Measurements from ENCODE around the gene MEI1. TPM values are rescaled to one million over a fixed set of nuclear protein-coding genes. Genes with fewer than 3 reads are reported as not detected.
A peak's percentile ranks its signal among the peaks of the same experiment; 100 is the strongest.

Gene MEI1
- total RNA-seq, 1 donor from 2014 or later = 0.08 TPM

DNA sequence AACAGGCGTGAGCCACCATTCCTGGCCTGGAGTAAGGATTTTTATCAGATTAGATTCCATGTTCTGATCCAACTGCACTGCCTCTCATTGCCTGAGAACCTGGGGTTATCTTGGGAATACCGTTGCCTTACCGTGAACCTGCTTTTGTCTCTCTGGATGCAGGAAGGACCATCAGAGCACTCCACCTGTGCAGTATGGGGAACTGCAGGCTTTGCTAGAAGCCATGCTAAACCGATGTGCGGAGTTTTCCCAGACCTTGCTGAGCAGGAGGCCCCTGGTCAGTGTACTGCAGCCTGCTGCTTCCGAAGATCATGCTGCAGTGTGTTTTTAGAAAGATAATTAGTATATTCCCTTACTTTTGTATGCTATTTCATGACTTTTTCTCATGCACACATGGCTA, 43.6 kb downstream of the MEI1 start:
- no peak for DNase-seq (ENCODE audit: low read depth)

DNA sequence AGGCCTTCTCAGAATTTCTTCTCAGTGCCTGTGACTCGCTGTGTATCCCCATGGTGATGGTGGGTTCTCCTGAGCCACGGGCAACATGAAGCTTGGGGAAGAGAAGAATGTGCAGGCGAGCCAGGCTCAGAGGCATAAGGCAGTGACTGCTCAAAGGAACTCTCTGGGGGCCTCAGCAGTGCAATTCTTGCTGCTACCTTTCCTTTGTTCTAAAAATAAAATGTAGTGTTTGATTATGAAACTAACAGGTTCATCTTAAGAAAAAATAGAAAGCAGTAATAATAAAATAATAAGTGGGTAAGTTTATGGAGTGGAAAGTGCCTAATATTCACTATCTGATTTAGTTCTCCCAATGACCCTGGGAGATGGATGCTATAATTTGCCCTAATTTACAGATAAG, 46.7 kb downstream of the MEI1 start:
- no peak for DNase-seq (ENCODE audit: low read depth)

DNA sequence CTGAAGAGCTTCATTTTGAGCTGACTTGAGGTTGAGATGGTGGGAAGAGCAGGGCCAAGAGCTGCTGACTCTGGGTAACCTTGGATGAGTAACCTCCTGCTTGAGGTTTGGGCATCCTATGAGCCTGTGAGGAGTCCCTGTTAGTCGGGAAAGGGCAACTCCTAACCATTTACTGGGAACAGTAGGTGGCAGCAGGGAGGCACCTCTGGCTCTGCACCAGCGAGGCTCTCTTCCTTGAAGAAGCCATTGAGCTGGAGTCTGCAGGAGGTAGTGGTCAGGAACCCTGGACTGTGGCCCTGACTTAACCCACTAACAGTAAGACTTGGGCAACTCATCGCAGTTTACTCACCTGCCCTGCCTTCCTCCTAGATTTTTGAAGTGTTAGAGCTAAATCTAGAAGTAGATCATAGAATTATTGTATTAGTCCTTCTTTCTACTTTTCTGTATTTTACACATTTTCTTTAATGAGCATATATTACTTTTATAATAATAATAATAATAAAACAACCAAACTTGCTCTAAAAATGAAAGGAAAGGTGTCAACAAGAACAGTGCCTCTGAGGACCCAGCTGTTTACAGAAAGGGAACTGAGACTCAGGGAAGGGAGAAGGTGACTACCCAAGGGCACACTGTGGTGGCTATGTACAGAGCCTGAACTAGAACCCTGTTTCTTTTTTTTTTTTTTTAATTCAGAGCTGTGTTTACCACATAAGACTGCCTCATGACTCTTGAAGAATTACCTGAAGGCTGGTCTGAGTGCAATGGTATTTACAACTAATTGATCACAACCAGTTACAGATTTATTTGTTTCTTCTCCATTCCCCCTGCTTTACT, 47.5 kb downstream of the MEI1 start:
- peak; percentile 84 for DNase-seq (ENCODE audit: low read depth)

DNA sequence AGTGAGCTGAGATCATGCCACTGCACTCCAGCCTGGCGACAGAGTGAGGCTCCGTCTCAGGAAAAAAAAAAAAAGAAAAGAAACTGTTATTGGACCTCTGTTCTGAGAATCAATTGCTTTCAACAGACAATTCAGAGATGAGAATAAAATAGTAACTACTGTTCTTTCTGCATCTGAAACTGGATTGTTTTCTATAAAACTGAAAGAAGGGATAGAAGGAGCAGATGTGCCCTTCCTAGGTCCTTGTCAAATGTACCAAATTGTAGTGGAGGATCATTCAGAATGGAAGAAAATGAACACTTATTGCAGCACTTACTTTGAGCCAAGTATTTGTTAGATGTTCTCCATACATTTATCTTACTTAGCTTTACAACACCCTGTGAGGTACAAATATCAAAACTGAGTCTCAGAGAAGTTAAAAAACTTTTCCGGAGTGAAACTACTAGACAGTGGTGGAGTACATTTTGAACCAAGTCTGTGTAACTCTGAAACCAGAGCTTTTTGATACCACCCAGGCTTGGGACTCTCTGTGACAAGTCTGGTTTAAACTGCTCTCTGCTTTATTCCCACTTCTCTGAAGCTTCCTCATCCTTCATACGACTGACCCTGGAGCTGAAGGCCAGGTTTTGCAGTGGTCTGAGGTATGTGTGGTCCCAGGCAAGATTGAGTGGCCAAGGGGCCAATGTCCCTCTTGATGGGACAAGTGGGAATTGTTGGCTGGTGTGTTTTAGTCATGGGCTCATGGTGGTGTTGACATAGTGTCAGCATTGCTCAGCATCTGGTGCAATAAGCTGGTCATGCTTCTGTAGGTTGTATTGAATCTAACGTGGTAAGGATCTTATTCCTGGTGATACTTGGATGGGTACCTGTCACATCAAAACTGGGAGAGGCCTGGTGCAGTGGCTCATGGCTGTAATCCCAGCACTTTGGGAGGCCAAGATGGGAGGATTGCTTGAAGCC, 53.0 kb downstream of the MEI1 start:
- no peak for DNase-seq (ENCODE audit: low read depth)

- no peak for DNase-seq (ENCODE audit: low read depth)
Observed at GRCh38 chr22:41753984-41754383, 54.7 kb downstream of the MEI1 start.

DNA sequence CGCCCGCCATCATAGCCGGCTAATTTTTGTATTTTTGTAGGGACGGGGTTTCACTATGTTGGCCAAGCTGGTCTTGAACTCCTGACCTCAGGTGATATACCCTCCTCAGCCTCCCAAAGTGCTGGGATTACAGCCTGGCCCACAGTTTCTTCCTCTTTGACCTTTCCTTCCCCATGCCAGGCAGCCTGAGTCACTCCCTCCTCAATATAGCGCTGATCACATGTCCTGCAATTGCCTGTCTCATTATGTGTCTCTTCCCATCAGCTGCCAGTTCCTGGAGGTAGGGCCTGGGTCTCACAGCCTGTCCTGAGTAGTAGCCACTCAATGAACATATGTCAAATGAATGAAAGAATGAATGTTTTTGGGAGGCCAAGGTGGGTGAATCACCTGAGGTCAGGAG, 58.2 kb downstream of the MEI1 start:
- DNase-seq (ENCODE audit: low read depth) = peak; percentile 17

DNA sequence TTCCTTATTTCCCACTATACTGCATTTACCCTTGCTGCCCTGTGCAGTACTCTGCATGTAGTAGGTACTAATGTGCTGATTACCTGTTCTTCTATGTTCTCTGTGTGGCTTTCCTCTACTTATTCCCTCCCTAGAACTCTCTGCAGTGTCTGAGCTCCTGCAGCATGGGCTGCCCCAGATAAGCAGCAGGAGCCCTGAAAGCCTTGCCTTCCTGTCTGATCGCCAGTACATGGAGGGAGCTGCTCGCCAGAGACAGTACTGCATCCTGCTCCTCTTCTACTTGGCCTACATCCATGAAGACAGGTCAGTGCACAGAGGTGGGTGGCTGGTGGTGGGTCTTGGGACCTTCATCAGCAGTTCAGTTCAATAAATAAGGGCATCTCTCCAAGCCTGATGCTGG, 58.9 kb downstream of the MEI1 start:
- no peak for DNase-seq (ENCODE audit: low read depth)

DNA sequence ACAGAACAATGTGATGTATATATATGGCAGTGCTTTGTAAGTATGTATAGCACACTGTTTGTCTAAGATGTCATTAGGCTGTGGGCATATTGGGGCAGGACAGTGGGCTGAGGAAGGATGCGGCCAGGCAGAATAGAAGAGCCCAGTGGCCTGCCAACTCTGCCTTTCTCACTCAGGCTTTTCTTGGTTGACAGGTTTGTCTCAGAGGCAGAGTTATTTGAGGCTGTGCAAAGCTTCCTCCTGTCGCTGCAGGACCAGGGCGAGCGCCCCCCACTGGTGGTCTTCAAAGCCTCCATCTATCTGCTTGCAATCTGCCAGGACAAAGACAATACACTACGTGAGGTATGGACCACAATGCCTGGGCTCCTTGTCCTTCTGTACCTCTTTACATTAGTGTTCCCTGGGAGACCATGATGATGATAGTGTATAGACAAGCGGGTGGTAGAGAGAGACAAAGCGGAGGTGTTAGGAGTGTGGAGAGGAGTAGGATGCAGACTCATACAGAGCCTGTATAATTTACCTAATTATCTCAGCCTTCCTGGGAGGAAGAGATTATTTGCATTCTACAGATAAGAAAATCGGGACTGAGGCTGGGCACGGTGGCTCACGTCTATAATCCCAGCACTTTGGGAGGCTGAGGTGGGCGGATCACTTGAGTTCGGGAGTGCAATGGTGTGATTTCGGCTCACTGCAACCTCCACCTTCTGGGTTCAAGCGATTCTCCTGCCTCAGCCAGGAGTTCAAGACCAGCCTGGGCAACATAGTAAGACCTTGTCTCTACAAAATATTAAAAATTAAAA, 63.9 kb downstream of the MEI1 start:
- DNase-seq (ENCODE audit: low read depth) = peak; percentile 8

- no peak for DNase-seq (ENCODE audit: low read depth)
Observed at GRCh38 chr22:41766476-41766875, 67.2 kb downstream of the MEI1 start.

GRCh38 chr22:41768430-41768829, 69.1 kb downstream of the MEI1 start:
- no peak for DNase-seq (ENCODE audit: low read depth)

DNA sequence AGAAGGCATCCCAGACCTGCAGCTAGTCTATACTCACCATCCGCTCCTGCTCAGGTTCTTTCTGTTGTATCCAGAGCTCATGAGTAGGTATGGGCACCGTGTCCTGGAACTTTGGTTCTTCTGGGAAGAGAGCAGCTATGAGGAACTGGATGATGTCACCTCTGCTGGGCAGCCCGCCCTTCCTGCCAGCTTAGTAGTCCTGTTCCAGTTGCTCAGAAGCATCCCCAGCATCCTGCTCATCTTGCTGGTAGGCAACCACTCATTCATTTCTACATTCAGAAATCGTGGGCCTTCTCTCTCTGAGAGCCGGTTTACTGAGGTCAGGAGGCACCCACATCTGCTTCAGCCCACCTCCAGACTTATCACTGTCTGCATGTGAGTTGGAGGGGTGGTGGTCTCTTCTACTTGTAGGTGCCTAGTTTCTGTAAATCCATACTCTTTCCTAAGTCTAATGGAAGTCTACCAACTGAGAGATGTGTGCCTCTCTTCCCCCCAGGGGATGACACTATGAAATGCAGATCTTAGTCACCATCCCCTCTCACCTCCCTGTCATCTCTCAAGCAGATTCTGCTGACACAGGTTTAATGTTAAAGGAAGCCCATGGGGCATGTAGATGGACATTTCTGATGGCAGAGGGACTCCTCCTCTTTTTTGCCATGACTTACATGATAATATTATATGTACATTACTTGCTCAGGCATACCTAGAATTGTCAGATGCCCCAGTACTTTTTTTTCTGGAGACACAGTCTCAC, 71.6 kb downstream of the MEI1 start:
- DNase-seq (ENCODE audit: low read depth) = no peak

- DNase-seq (ENCODE audit: low read depth) = no peak
Observed at GRCh38 chr22:41772198-41772597, 72.9 kb downstream of the MEI1 start.

DNA sequence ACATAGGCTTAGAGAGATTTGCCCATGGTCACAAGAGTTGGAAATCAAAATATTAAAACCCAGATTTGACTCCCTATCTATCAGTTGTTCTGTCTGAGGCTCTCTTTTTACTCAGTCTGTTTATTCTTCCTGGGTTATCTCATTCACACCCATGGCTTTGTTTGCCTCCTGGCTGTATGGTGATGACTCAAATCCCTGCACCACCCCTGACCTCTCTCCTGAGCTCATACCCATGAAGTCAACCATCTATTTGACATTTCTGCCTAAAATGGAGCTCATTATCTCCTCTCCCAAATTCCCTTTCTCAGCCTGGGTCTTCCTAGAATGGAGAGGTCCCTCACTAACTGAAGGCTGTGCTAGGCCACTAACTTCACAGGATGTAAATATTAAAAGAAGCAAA, 73.3 kb downstream of the MEI1 start:
- DNase-seq (ENCODE audit: low read depth) = no peak

DNA sequence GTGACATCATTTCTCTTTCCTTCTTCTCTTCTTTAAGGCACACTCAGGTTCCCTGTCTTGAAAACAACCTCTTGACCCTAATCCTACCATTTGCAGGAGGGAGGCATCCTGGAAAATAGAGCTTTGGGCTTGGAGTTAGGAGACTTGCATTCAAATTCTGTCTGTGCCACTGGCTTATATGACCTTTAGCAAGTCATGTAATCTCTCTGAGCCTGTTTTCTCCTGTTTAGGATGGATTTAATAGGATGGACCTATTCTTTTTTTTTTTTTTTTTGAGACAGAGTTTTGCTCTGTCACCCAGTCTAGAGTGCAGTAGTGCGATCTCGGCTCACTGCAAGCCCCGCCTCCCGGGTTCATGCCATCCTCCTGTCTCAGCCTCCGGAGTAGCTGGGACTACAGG, 76.0 kb downstream of the MEI1 start:
- DNase-seq (ENCODE audit: low read depth) = no peak

- DNase-seq (ENCODE audit: low read depth) = no peak
Observed at GRCh38 chr22:41775976-41776375, 76.7 kb downstream of the MEI1 start.

GRCh38 chr22:41776381-41776780, 77.1 kb downstream of the MEI1 start:
- DNase-seq (ENCODE audit: low read depth) = no peak

GRCh38 chr22:41777749-41778425, 78.6 kb downstream of the MEI1 start:
- no peak for DNase-seq (ENCODE audit: low read depth)

- no peak for DNase-seq (ENCODE audit: low read depth)
Observed at GRCh38 chr22:41779929-41780505, 80.7 kb downstream of the MEI1 start.

GRCh38 chr22:41780746-41781505, 81.6 kb downstream of the MEI1 start:
- no peak for DNase-seq (ENCODE audit: low read depth)
